Immature natural killer cell (primary cell): Measurements from ENCODE around the gene AMIGO3. TPM values are rescaled to one million over a fixed set of nuclear protein-coding genes. Genes with fewer than 3 reads are reported as not detected.
"Not testable (repeated sequence)": the region's sequence is repeated elsewhere in the genome, so short reads cannot be mapped to it uniquely, and the experiment has no call there.

Source experiments
- DNase-seq, 3 donors: peaks; one replicate each; pipeline ENCODE4 v3.0.0; 2022; ENCODE audit warnings: mixed read lengths in 1 of 3
- H3K27ac Mint-ChIP-seq, 6 donors: one replicate each; pipeline ENCODE4 v1.8.0; 2020; ENCODE audit warnings: mixed read lengths in 6 of 6, mild to moderate bottlenecking in 5 of 6, inconsistent platforms in 4 of 6, moderate library complexity in 3 of 6
- H3K27me3 Mint-ChIP-seq, 3 donors: one replicate each; pipeline ENCODE4 v1.8.0; 2020 to 2021; ENCODE audit warnings: low read depth in 3 of 3, mild to moderate bottlenecking in 3 of 3, mixed read lengths in 3 of 3, moderate library complexity in 3 of 3, inconsistent platforms in 1 of 3
- H3K36me3 Mint-ChIP-seq, 3 donors: one replicate each; pipeline ENCODE4 v1.8.0; 2020; ENCODE audit warnings: mixed read lengths in 3 of 3, inconsistent platforms in 2 of 3, mild to moderate bottlenecking in 2 of 3
- H3K4me1 Mint-ChIP-seq, 2 donors: one replicate each; pipeline ENCODE4 v1.8.0; 2020; ENCODE audit warnings: inconsistent platforms in 2 of 2, mild to moderate bottlenecking in 2 of 2, mixed read lengths in 2 of 2, moderate library complexity in 1 of 2
- H3K4me3 Mint-ChIP-seq, 5 donors: one replicate each; pipeline ENCODE4 v1.8.0; 2020; ENCODE audit warnings: mild to moderate bottlenecking in 5 of 5, mixed read lengths in 5 of 5, inconsistent platforms in 3 of 5, moderate library complexity in 3 of 5
- H3K9me3 Mint-ChIP-seq, 6 donors: one replicate each; pipeline ENCODE4 v1.8.0; 2020; ENCODE audit warnings: mild to moderate bottlenecking in 6 of 6, mixed read lengths in 6 of 6, inconsistent platforms in 4 of 6, moderate library complexity in 3 of 6
- polyA plus RNA-seq, 3 donors: library from polyadenylated mRNA; unstranded; fragments of 300-500 nt; fragmentation: Illumina TruSeq; gene quantifications; one replicate each; pipeline ENCODE4 v1.2.3, GENCODE V29; 2021

AMIGO3 gene
- polyA plus RNA-seq, 3 donors from 2014 or later: 1.5 to 1.7 TPM; not detected in 1

GRCh38 chr3:49686346-49686745 lies 33.1 kb downstream of the AMIGO3 start:
- Mint-ChIP-seq H3K4me3 (peak overlapping the region; percentile 33 to 69 (median 60)), H3K27me3 (peaks cover 8 to 14% (median 9%) of the 10 kb centered on the region in 3 donors), H3K4me1 (peaks cover 31 to 40% of the 10 kb centered on the region in 2 donors)
- not testable (repeated sequence) for H3K36me3 Mint-ChIP-seq, H3K27ac Mint-ChIP-seq, H3K9me3 Mint-ChIP-seq
- peak in 1 of 3 donors; percentile 17 for DNase-seq

GRCh38 chr3:49685846-49686245 lies 33.6 kb downstream of the AMIGO3 start:
- peak overlapping the region in 1 of 5 donors; percentile 69 for H3K4me3 Mint-ChIP-seq
- DNase-seq, H3K36me3 Mint-ChIP-seq, H3K27ac Mint-ChIP-seq, H3K9me3 Mint-ChIP-seq: not testable (repeated sequence)
- peaks cover 26 to 35% of the 10 kb centered on the region in 2 donors for H3K4me1 Mint-ChIP-seq
- peaks cover 8 to 14% (median 9%) of the 10 kb centered on the region in 3 donors for H3K27me3 Mint-ChIP-seq

DNA sequence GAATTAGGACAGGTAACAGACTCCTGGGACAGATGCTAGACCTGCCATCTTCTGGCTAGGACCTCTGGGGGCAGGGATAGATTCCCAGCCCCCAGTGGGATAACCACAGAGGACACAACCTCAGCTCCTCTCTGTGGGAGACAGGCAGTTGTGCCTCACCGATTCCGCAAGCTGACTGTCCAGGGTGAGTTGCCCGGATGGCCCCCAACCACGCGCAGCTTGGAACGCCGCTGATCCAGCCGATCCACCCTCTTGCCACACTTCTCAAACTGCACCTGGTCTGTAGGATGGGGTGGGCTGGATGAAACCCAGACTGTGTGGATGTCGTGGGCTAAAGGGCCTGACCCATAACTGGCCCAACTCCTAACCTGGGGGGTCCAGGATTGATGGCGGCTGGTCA lies 34.4 kb downstream of the AMIGO3 start:
- H3K4me3 Mint-ChIP-seq, H3K9me3 Mint-ChIP-seq, H3K36me3 Mint-ChIP-seq, DNase-seq: not testable (repeated sequence)
- peak overlapping the region in 1 of 6 donors; percentile 26 for H3K27ac Mint-ChIP-seq
- peaks cover 8 to 14% (median 9%) of the 10 kb centered on the region in 3 donors for H3K27me3 Mint-ChIP-seq
- H3K4me1 Mint-ChIP-seq: peaks cover 19 to 29% of the 10 kb centered on the region in 2 donors

GRCh38 chr3:49684453-49684852 lies 35.0 kb downstream of the AMIGO3 start:
- not testable (repeated sequence) for DNase-seq, H3K27ac Mint-ChIP-seq, H3K4me3 Mint-ChIP-seq, H3K9me3 Mint-ChIP-seq
- peaks cover 13 to 27% of the 10 kb centered on the region in 2 donors for H3K4me1 Mint-ChIP-seq
- peaks cover 5 to 14% (median 11%) of the 10 kb centered on the region in 3 donors for H3K36me3 Mint-ChIP-seq
- H3K27me3 Mint-ChIP-seq: peaks cover 6 to 12% (median 8%) of the 10 kb centered on the region in 3 donors

DNA sequence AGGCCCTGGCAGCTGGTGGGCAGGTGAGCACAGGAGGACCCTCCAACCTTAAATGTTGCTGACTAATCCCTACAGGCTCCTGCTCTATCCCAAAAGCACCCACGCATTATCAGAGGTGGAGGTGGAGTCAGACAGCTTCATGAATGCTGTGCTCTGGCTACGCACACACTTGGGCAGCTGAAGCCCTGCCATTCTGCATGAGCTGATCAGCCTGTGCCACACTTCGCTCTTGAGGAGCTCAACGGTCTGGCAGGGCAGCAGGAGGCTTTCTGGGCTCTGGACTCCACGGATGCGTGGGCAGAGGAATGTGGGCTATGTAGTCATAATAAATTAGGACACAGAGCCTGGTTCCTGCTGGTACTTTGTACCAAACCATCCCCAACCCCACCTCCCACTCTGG lies 36.3 kb downstream of the AMIGO3 start:
- Mint-ChIP-seq H3K27ac (no peak overlapping the region), H3K4me3 (no peak overlapping the region), H3K9me3 (no peaks in the 10 kb centered on the region), H3K36me3 (peaks cover 7 to 17% (median 13%) of the 10 kb centered on the region in 3 donors), H3K4me1 (peaks cover 0 to 16% of the 10 kb centered on the region in 2 donors), H3K27me3 (peaks cover 0 to 3% (median 2%) of the 10 kb centered on the region in 3 donors)
- DNase-seq: no peak

DNA sequence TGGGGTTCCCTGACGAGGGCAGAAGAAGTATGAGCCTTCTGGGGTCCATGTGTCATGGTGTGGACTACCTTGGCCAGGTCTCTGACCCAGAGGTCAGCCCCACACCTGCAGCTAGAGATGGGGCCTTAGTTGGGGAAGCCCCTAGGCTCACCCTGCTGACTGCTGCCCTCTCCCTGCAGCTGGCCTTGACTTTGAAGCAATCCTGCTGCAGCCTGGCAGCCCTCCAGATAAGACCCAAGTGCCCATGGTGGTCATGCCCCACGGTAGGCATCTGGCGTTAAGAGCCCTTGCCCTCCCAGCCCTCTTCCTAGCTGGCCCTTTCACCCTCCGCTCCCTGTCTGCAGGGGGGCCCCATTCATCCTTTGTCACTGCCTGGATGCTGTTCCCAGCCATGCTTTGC lies 37.9 kb downstream of the AMIGO3 start:
- peaks cover 9 to 19% (median 15%) of the 10 kb centered on the region in 3 donors for H3K36me3 Mint-ChIP-seq
- no peak overlapping the region for H3K4me3 Mint-ChIP-seq
- no peak for DNase-seq
- H3K27ac Mint-ChIP-seq: no peak overlapping the region
- H3K27me3 Mint-ChIP-seq: peaks cover 0 to 3% (median 0%) of the 10 kb centered on the region in 3 donors
- peaks cover 0 to 10% of the 10 kb centered on the region in 2 donors for H3K4me1 Mint-ChIP-seq
- H3K9me3 Mint-ChIP-seq: no peaks in the 10 kb centered on the region

GRCh38 chr3:49681232-49681522 lies 38.3 kb downstream of the AMIGO3 start:
- H3K4me1 Mint-ChIP-seq: peaks cover 1 to 10% of the 10 kb centered on the region in 2 donors
- H3K27ac Mint-ChIP-seq: no peak overlapping the region
- no peaks in the 10 kb centered on the region for H3K9me3 Mint-ChIP-seq
- DNase-seq: no peak
- H3K4me3 Mint-ChIP-seq: no peak overlapping the region
- peaks cover 0 to 3% (median 0%) of the 10 kb centered on the region in 3 donors for H3K27me3 Mint-ChIP-seq
- H3K36me3 Mint-ChIP-seq: peaks cover 9 to 19% (median 15%) of the 10 kb centered on the region in 3 donors

DNA sequence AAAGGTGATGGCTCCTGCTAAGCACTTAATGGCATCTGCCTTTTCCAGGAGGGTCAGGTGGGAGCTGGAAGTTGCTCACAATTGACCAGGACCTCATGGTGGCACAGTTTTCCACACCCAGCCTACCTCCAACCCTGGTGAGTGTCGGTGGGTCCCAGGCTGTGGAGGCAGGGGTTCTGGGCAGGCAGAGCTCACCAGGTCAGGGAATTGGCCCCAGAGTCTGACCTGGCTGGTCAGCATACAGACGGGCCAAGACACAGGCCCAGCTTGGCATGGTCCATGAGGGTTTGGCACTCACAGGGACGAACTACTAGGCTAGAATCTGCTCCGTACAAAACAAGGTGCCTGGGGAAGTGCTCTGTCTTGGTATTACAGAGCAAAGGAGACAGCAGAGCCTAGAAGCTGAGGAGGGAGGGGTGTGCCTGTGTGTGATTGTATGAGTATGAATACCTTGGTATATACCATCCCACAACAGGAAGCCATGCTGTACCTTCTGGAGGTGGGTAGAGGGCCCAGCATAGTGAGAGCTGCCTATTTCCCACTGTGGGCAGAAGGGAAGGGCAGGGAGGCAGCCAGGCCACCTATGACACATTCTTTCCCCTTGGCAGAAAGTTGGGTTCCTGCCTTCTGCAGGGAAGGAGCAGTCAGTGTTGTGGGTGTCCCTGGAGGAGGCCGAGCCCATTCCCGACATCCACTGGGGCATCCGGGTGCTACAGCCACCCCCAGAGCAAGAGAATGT lies 38.8 kb downstream of the AMIGO3 start:
- no peak for DNase-seq
- Mint-ChIP-seq H3K36me3 (peaks cover 9 to 19% (median 15%) of the 10 kb centered on the region in 3 donors), H3K27ac (no peak overlapping the region), H3K9me3 (no peaks in the 10 kb centered on the region), H3K4me3 (no peak overlapping the region), H3K27me3 (peaks cover 0 to 3% (median 0%) of the 10 kb centered on the region in 3 donors), H3K4me1 (peaks cover 7 to 13% of the 10 kb centered on the region in 2 donors)

DNA sequence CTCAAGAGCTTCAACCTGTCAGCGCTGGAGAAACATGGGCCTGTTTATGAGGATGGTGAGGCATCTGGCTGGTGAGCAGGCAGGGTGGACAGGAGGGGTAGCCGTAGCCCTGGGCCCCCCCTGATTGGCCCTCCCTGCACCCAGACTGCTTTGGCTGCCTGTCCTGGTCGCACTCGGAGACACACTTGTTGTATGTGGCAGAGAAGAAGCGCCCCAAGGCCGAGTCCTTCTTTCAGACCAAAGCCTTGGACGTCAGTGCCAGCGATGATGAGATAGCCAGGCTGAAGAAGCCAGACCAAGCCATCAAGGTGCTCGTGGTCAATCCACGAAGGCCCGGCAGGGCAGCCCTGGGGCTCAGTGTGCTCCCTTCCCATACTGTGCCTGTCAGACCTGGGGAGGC lies 43.6 kb downstream of the AMIGO3 start:
- H3K27me3 Mint-ChIP-seq: peaks cover 0 to 7% (median 7%) of the 10 kb centered on the region in 3 donors
- H3K9me3 Mint-ChIP-seq: no peaks in the 10 kb centered on the region
- peak overlapping the region in 3 of 5 donors; percentile 15 to 96 (median 44) for H3K4me3 Mint-ChIP-seq
- DNase-seq: no peak
- H3K4me1 Mint-ChIP-seq: peaks cover 32 to 37% of the 10 kb centered on the region in 2 donors
- peaks cover 4 to 15% (median 10%) of the 10 kb centered on the region in 3 donors for H3K36me3 Mint-ChIP-seq
- H3K27ac Mint-ChIP-seq: no peak overlapping the region

GRCh38 chr3:49674497-49674983 lies 44.9 kb downstream of the AMIGO3 start:
- Mint-ChIP-seq H3K36me3 (peaks cover 4 to 5% (median 4%) of the 10 kb centered on the region in 3 donors), H3K27ac (peak overlapping the region; percentile 29 to 97 (median 88)), H3K9me3 (no peaks in the 10 kb centered on the region), H3K4me1 (peaks cover 27 to 37% of the 10 kb centered on the region in 2 donors), H3K27me3 (peaks cover 0 to 7% (median 7%) of the 10 kb centered on the region in 3 donors), H3K4me3 (peak overlapping the region; percentile 91 to 96 (median 93))
- no peak for DNase-seq

GRCh38 chr3:49673715-49674496 lies 45.6 kb downstream of the AMIGO3 start, which contains the start of gene APEH:
Gene APEH, plus strand, starts transcription at chr3:49674351. Its CDS starts 51 bp downstream, at chr3:49674402.
- H3K27me3 Mint-ChIP-seq: peaks cover 0 to 7% (median 7%) of the 10 kb centered on the region in 3 donors
- H3K9me3 Mint-ChIP-seq: no peaks in the 10 kb centered on the region
- H3K4me1 Mint-ChIP-seq: peaks cover 27 to 37% of the 10 kb centered on the region in 2 donors
- peak; percentile 98 for DNase-seq
- H3K27ac Mint-ChIP-seq: peak within 1 kb of the TSS; percentile 83 to 97 (median 96)
- H3K4me3 Mint-ChIP-seq: peak within 1 kb of the TSS; percentile 91 to 96 (median 93)
- peaks cover 4 to 5% (median 4%) of the 10 kb centered on the region in 3 donors for H3K36me3 Mint-ChIP-seq

DNA sequence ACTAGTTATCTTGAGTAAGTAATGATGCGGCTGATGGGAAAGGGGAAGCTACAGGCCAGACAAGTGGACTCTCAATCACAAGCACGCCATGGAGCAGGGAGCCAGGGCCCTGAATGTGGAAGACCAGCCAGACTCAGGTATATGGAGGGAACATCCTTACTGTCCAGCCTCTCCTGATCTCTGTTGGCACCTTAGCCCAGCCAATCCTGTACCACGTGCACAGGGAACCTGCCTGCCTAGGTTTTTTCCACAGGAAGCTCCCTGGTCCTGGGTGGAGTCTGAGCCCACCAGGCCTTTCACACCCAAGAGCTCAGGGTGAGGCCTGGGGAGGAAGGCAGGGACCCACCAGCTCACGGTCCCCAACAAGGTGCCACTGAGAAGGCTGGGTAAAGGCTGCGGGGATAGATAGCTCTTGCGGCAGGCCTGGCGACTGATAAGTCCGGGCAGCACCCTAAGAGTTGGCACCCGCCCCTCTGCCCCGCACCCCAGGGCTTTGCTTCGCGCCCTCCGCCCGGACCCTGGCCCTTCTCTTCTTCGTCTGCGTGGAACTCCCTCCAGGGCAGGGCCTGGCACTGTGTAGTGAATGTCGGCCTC lies 46.3 kb downstream of the AMIGO3 start:
- DNase-seq: no peak

More for the DNA sequence above, 46.3 kb downstream of the AMIGO3 start:
- no peaks in the 10 kb centered on the region for H3K9me3 Mint-ChIP-seq
- peaks cover 2 to 3% (median 3%) of the 10 kb centered on the region in 3 donors for H3K36me3 Mint-ChIP-seq
- H3K27ac Mint-ChIP-seq: peak overlapping the region; percentile 83 to 97 (median 96)
- H3K27me3 Mint-ChIP-seq: peaks cover 0 to 7% (median 7%) of the 10 kb centered on the region in 3 donors
- H3K4me3 Mint-ChIP-seq: peak overlapping the region; percentile 91 to 96 (median 93)
- H3K4me1 Mint-ChIP-seq: peaks cover 27 to 37% of the 10 kb centered on the region in 2 donors
